Glutamatergic neuron (in vitro differentiated cells): Measurements from ENCODE around the gene TMED6. TPM values are rescaled to one million over a fixed set of nuclear protein-coding genes. Genes with fewer than 3 reads are reported as not detected.
"Not testable (repeated sequence)": the region's sequence is repeated elsewhere in the genome, so short reads cannot be mapped to it uniquely, and the experiment has no call there.

Source experiments
- DNase-seq: peaks from one replicate; pipeline ENCODE4 v3.0.0; 2022
- H3K27ac Mint-ChIP-seq: one replicate; pipeline ENCODE4 v1.8.0; 2020; ENCODE audit warnings: mild to moderate bottlenecking, mixed read lengths, inconsistent platforms; ENCODE audit not compliant: unreplicated experiment
- H3K27me3 Mint-ChIP-seq: one replicate; pipeline ENCODE4 v1.8.0; 2020; ENCODE audit warnings: mild to moderate bottlenecking, moderate library complexity, mixed read lengths, inconsistent platforms; ENCODE audit not compliant: unreplicated experiment
- H3K36me3 Mint-ChIP-seq: one replicate; pipeline ENCODE4 v1.8.0; 2020; ENCODE audit warnings: mild to moderate bottlenecking, mixed read lengths, inconsistent platforms; ENCODE audit not compliant: unreplicated experiment
- H3K4me1 Mint-ChIP-seq: one replicate; pipeline ENCODE4 v1.8.0; 2020; ENCODE audit warnings: mild to moderate bottlenecking, low read depth, mixed read lengths, inconsistent platforms; ENCODE audit not compliant: unreplicated experiment
- H3K4me3 Mint-ChIP-seq: one replicate; pipeline ENCODE4 v1.8.0; 2020; ENCODE audit warnings: mild to moderate bottlenecking, mixed read lengths, inconsistent platforms; ENCODE audit not compliant: unreplicated experiment
- H3K9me3 Mint-ChIP-seq: one replicate; pipeline ENCODE4 v1.8.0; 2020; ENCODE audit warnings: mild to moderate bottlenecking, moderate library complexity, mixed read lengths, inconsistent platforms; ENCODE audit not compliant: unreplicated experiment
- total RNA-seq: library from RNA; stranded (reverse); fragmentation: NEBNext Ultra II Directional; extraction: Animal tissue kit (Norgen Biotek cat#: 25700); gene quantifications from one replicate; pipeline ENCODE4 v1.2.1, GENCODE V29; 2021; ENCODE audit not compliant: unreplicated experiment
- TF ChIP-seq, protein P1 (sequence below): fragments of 200-600 bp; sonication (generic); IDR thresholded peaks from one replicate; pipeline ENCODE4 v1.5.0; 2021; ENCODE audit not compliant: partially characterized antibody, unreplicated experiment

Gene TMED6
- total RNA-seq, 1 donor from 2014 or later: not detected

- no peaks in the 10 kb centered on the region for H3K36me3 Mint-ChIP-seq
- DNase-seq: no peak
- no peak overlapping the region for H3K27ac Mint-ChIP-seq
- TF ChIP-seq, protein P1, sequence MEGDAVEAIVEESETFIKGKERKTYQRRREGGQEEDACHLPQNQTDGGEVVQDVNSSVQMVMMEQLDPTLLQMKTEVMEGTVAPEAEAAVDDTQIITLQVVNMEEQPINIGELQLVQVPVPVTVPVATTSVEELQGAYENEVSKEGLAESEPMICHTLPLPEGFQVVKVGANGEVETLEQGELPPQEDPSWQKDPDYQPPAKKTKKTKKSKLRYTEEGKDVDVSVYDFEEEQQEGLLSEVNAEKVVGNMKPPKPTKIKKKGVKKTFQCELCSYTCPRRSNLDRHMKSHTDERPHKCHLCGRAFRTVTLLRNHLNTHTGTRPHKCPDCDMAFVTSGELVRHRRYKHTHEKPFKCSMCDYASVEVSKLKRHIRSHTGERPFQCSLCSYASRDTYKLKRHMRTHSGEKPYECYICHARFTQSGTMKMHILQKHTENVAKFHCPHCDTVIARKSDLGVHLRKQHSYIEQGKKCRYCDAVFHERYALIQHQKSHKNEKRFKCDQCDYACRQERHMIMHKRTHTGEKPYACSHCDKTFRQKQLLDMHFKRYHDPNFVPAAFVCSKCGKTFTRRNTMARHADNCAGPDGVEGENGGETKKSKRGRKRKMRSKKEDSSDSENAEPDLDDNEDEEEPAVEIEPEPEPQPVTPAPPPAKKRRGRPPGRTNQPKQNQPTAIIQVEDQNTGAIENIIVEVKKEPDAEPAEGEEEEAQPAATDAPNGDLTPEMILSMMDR: no peak
- H3K27me3 Mint-ChIP-seq: peaks cover 3% of the 10 kb centered on the region
- H3K4me3 Mint-ChIP-seq: no peak overlapping the region
- no peaks in the 10 kb centered on the region for H3K4me1 Mint-ChIP-seq
- no peaks in the 10 kb centered on the region for H3K9me3 Mint-ChIP-seq
Observed at GRCh38 chr16:69364088-69364487, 12.5 kb upstream of the TMED6 start.

DNA sequence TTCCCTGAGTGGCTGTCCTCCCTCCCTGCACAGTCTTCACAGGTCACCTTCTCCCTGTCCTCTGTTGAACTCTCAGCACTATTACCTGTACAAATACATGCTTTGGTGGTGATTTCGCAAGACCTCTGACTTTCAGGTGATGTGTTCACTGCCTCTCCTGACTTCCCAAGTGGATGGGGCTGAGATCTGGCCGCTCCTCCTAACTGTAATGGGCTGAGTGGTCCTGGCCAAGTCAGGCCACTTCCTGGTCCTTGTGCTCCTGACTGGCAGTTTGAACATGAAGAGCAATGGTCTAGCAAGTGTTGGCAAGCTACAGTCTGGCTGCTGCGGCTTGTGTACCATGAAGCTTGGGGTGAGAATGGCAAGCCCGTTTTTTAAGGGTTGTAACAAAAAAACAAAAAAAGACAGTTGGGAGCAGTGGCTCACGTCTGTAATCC is 11.7 kb upstream of the TMED6 start:
- no peak for DNase-seq
- TF ChIP-seq, protein P1: no peak
- H3K36me3 Mint-ChIP-seq: no peaks in the 10 kb centered on the region
- no peaks in the 10 kb centered on the region for H3K9me3 Mint-ChIP-seq
- H3K4me1 Mint-ChIP-seq: no peaks in the 10 kb centered on the region
- no peak overlapping the region for H3K4me3 Mint-ChIP-seq
- peaks cover 3% of the 10 kb centered on the region for H3K27me3 Mint-ChIP-seq
- H3K27ac Mint-ChIP-seq: no peak overlapping the region

GRCh38 chr16:69360070-69360469 is 8.5 kb upstream of the TMED6 start:
- not testable (repeated sequence) for H3K27me3 Mint-ChIP-seq, H3K4me1 Mint-ChIP-seq, H3K36me3 Mint-ChIP-seq, H3K9me3 Mint-ChIP-seq, H3K4me3 Mint-ChIP-seq, H3K27ac Mint-ChIP-seq, DNase-seq

- no peak overlapping the region for H3K27ac Mint-ChIP-seq
- H3K9me3 Mint-ChIP-seq: no peaks in the 10 kb centered on the region
Observed at GRCh38 chr16:69350536-69351133, 951 bp downstream of the TMED6 start.

DNA sequence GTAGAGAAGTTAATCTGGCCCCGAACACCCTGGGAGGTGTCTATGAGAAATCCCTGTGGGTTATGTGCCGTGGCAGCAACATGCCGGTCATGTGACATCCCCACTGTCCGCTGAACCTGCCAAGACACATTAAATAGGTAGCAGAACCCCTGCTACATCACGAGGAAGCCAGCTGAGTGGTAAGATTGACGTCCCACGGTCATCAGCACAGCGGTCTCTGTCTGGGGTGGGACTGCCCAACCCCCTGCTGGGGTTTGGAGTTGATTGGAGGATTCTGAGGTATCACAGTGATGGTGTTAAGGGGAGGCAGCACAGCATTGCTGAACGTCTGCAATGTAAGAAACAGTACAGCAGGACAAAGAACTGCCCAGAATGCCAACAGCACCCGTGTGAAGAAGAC is 2.0 kb downstream of the TMED6 start:
- peaks cover 2% of the 10 kb centered on the region for H3K4me1 Mint-ChIP-seq
- no peak for DNase-seq
- H3K36me3 Mint-ChIP-seq: no peaks in the 10 kb centered on the region
- TF ChIP-seq, protein P1: no peak
- peaks cover 1% of the 10 kb centered on the region for H3K27me3 Mint-ChIP-seq
- H3K4me3 Mint-ChIP-seq: no peak overlapping the region
- H3K27ac Mint-ChIP-seq: no peak overlapping the region
- no peaks in the 10 kb centered on the region for H3K9me3 Mint-ChIP-seq

More at GRCh38 chr16:69350536-69351133, 951 bp downstream of the TMED6 start:
- Mint-ChIP-seq H3K4me3 (no peak overlapping the region), H3K36me3 (no peaks in the 10 kb centered on the region), H3K27me3 (no peaks in the 10 kb centered on the region), H3K4me1 (peaks cover 2% of the 10 kb centered on the region)
- DNase-seq: no peak
- TF ChIP-seq, protein P1: no peak
